ENCODE data around the gene EIF1.
"Not testable (repeated sequence)": the region's sequence is repeated elsewhere in the genome, so short reads cannot be mapped to it uniquely, and the experiment has no call there.

The EIF1 gene

GRCh38 chr17:41679740-41680425 is 8.8 kb upstream of the EIF1 start:
- no peak for DNase-seq

GRCh38 chr17:41680426-41681040 is 8.2 kb upstream of the EIF1 start:
- no peak for DNase-seq

GRCh38 chr17:41681776-41682175 is 6.9 kb upstream of the EIF1 start:
- DNase-seq = no peak

- no peak for DNase-seq
Measured at GRCh38 chr17:41682631-41683030, 6.1 kb upstream of the EIF1 start.

GRCh38 chr17:41683441-41684007 is 5.2 kb upstream of the EIF1 start:
- peak; percentile 56 for DNase-seq

- DNase-seq = peak; percentile 59
Measured at GRCh38 chr17:41684035-41684434, 4.7 kb upstream of the EIF1 start.

GRCh38 chr17:41685753-41686152 is 2.9 kb upstream of the EIF1 start:
- not testable (repeated sequence) for DNase-seq

GRCh38 chr17:41686281-41686680 is 2.4 kb upstream of the EIF1 start:
- no peak for DNase-seq

- peak; percentile 61 for DNase-seq
Measured at GRCh38 chr17:41687828-41688640, 651 bp upstream of the EIF1 start.

GRCh38 chr17:41689497-41690299 is 1.0 kb downstream of the EIF1 start:
- DNase-seq = peak; percentile 64

- DNase-seq = no peak
Measured at GRCh38 chr17:41690497-41690896, 1.8 kb downstream of the EIF1 start.

GRCh38 chr17:41691031-41691777 is 2.5 kb downstream of the EIF1 start:
- DNase-seq = no peak

GRCh38 chr17:41692722-41693521 is 4.2 kb downstream of the EIF1 start:
- peak; percentile 57 for DNase-seq

- DNase-seq = peak; percentile 61
Measured at GRCh38 chr17:41695134-41695661, 6.5 kb downstream of the EIF1 start.

GRCh38 chr17:41695954-41696757 is 7.5 kb downstream of the EIF1 start:
- DNase-seq = peak; percentile 72

GRCh38 chr17:41697122-41697962 is 8.7 kb downstream of the EIF1 start:
- DNase-seq = peak; percentile 60

- not testable (repeated sequence) for DNase-seq
Measured at GRCh38 chr17:41700843-41701242, 12.2 kb downstream of the EIF1 start.

GRCh38 chr17:41702712-41703111 is 14.0 kb downstream of the EIF1 start:
- no peak for DNase-seq

Measured in islet precursor cell (in vitro differentiated cells).